GM12865 (cell line): ENCODE results near the gene MIER3.

Source experiments
- DNase-seq: peaks from one replicate; pipeline ENCODE4 v3.0.0; 2010; ENCODE audit warnings: low read depth
- H3K4me3 ChIP-seq: 2 replicates; pipeline ENCODE4 v1.5.1; 2011; ENCODE audit warnings: mild to moderate bottlenecking, low read depth, low read length, control low read depth
- CTCF ChIP-seq: IDR thresholded peaks from 2 replicates; pipeline ENCODE4 v1.5.1; 2011; ENCODE audit warnings: low read length, control low read depth, low read depth, inconsistent platforms; ENCODE audit not compliant: insufficient read depth; ENCODE audit errors: missing control alignments

The MIER3 gene

GRCh38 chr5:56950626-56951125 is 1.2 kb downstream of the MIER3 start:
- H3K4me3 ChIP-seq, result peak overlapping the region; percentile 97
- no peak for TF ChIP-seq CTCF
- DNase-seq, result peak; percentile 64

GRCh38 chr5:56947052-56947451 is 4.9 kb downstream of the MIER3 start:
- H3K4me3 ChIP-seq, result no peak overlapping the region
- no peak for TF ChIP-seq CTCF
- DNase-seq, result no peak

- no peak for DNase-seq
- no peak overlapping the region for H3K4me3 ChIP-seq
- no peak for TF ChIP-seq CTCF
Observed at GRCh38 chr5:56941981-56942380, 9.9 kb downstream of the MIER3 start.

DNA sequence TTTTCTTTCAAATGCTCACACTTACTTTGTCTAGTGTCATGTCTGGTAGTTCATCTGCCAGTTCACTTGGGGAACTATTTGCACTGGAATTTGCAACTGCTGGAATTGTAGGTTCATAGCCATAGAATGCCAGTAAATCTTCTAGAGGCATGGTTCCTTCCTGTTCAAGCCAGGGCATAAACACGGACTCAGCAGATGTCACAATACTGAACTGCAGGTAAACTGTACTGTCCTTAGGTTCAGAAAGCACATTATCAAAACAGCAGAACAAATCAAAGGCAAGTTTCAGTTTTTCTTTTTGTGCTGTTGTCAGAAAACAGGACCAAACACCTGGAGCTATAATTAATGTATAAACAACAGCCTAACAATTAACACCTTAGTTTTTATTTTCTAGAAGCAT is 13.1 kb downstream of the MIER3 start:
- no peak for TF ChIP-seq CTCF
- no peak overlapping the region for H3K4me3 ChIP-seq
- no peak for DNase-seq

DNA sequence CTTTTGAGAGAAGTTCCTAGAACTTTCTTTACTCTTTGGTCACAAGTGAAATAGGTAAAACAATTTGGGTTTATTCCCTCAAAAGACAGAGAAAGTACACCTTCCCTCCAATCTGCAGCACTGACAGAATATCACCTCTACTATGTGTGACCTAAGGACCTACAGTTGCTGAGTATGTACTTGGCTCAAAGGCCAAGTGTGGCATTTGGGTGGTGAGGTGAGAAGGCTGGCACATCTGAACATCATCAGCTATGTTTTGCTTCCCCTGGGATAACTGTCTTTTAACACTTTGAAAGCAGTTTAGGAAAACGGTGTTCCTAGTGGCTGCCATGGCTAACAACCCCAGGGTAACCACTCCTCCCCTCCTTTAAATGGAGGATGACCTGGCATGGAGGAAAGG is 17.6 kb downstream of the MIER3 start:
- no peak for DNase-seq
- no peak for TF ChIP-seq CTCF
- H3K4me3 ChIP-seq, result no peak overlapping the region

DNA sequence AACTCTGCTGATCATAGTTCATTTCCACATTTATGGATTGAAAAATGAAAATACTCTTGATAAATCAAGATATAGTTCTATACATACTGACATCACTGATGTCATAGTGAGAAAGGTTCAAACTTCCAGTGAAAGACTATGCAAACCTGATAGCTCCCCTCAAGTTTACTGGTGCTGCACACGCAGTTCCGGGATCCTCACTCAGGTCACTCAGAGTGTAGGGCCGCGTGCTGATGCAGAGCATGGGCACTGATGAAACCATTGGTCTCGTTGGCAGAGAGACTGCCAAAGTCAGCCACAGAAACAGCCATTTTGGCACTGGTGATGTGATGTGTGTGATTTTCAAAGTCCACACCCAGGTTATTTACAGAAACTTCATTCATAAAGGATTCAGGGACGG is 29.0 kb downstream of the MIER3 start:
- no peak for TF ChIP-seq CTCF
- no peak overlapping the region for H3K4me3 ChIP-seq
- DNase-seq, result no peak

DNA sequence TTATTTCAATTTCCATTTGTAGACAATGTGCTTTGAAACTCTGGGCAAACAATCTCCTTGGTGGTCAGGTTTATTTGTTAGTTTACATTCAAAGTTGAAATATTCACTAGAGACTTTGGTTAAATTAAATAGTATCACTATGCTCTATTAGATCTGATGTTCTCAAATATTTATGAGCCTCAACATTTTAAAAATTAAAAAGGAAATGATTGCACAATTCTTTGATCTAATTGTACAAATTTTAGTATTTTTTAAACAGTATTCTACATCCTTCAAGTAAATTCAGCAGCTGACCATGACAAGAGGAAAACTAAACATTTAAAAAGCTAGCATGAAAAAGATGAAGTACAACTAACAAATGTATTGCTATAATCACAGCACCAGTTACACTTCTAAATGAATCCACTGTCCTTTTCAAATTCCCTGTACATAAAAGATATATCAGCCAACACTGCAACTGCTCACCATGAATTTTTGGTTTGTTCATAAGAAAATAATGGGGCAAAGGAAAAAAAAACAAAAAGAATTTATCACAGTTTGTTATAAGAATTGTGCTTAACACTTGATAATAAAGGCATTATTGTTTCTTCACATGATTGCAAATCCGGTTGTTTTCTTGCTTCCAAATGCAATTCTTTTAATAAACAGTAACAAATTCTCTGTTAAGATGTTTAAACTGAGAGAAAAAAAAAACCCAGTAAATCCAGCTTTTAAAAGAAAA is 31.8 kb downstream of the MIER3 start:
- no peak overlapping the region for H3K4me3 ChIP-seq
- no peak for TF ChIP-seq CTCF
- DNase-seq, result no peak
